K562 (cell line): ENCODE measurements around the gene PTPN14. TPM values are rescaled to one million over a fixed set of nuclear protein-coding genes. Genes with fewer than 3 reads are reported as not detected.

Experiments
- ASH1L ChIP-seq: fragments of 450-650 bp; IDR thresholded peaks from 2 replicates; pipeline ENCODE4 v1.6.1; 2018; ENCODE audit warnings: borderline replicate concordance, mild to moderate bottlenecking, low read depth; ENCODE audit not compliant: partially characterized antibody
- BCL6 ChIP-seq: fragments of 250-450 bp; sonication (Bioruptor Pico); IDR thresholded peaks from 2 replicates; pipeline ENCODE4 v1.4.0; 2020
- BRF2 ChIP-seq: IDR thresholded peaks from 3 replicates; pipeline ENCODE4 v1.6.1; 2011; ENCODE audit warnings: borderline replicate concordance, mild to moderate bottlenecking; ENCODE audit not compliant: insufficient read length, insufficient read depth
- CHCHD3 ChIP-seq: fragments of 250-450 bp; sonication (Bioruptor Pico); IDR thresholded peaks from 2 replicates; pipeline ENCODE4 v2.1.2; 2022; ENCODE audit warnings: mild to moderate bottlenecking
- CHD7 ChIP-seq: fragments of 200-600 bp; sonication (generic); IDR thresholded peaks from one replicate; pipeline ENCODE4 v1.6.1; 2012; ENCODE audit warnings: mild to moderate bottlenecking, low read depth, low read length, inconsistent platforms
- EP400 ChIP-seq: fragments of 450-650 bp; IDR thresholded peaks from 2 replicates; pipeline ENCODE4 v1.6.1; 2017; ENCODE audit warnings: antibody characterized with exemption, mild to moderate bottlenecking, moderate library complexity
- GATA2 ChIP-seq: sonication (generic); formaldehyde crosslinking; IDR thresholded peaks from 2 replicates; pipeline ENCODE4 v1.4.0; 2020; ENCODE audit warnings: mild to moderate bottlenecking, missing genetic modification reagents
- GMEB1 ChIP-seq: fragments of 250-450 bp; sonication (Bioruptor Pico); IDR thresholded peaks from 2 replicates; pipeline ENCODE4 v1.4.0; 2020; ENCODE audit warnings: mild to moderate bottlenecking
- MBD2 ChIP-seq: sonication (generic); IDR thresholded peaks from 2 replicates; pipeline ENCODE4 v1.6.1; 2016; ENCODE audit warnings: low read depth, borderline replicate concordance
- NFE2 ChIP-seq: IDR thresholded peaks from 2 replicates; pipeline ENCODE4 v1.6.1; 2014; ENCODE audit warnings: antibody characterized with exemption, low read depth
- PHF20 ChIP-seq: fragments of 450-650 bp; IDR thresholded peaks from 2 replicates; pipeline ENCODE4 v1.6.1; 2018; ENCODE audit not compliant: partially characterized antibody
- POU5F1 ChIP-seq: fragments of 150-350 bp; IDR thresholded peaks from 2 replicates; pipeline ENCODE4 v1.6.1; 2014; ENCODE audit warnings: borderline replicate concordance, low read length, low read depth, mild to moderate bottlenecking; ENCODE audit not compliant: partially characterized antibody
- RAD21 ChIP-seq, 2 experiments: fragments of 250-450 bp in 1 of 2; fragments of 450-650 bp in 1 of 2; sonication (Bioruptor Pico) in 1 of 2; formaldehyde crosslinking in 1 of 2; IDR thresholded peaks in 1 of 2; conservative IDR thresholded peaks in 1 of 2; 2 replicates each; pipeline versions ENCODE4 v1.4.0 to v1.8.0; 2020 to 2022; ENCODE audit warnings: mild to moderate bottlenecking in 2 of 2, moderate library complexity in 1 of 2
- SOX6 ChIP-seq: fragments of 450-650 bp; IDR thresholded peaks from 2 replicates; pipeline ENCODE4 v1.6.1; 2014; ENCODE audit warnings: mild to moderate bottlenecking
- TEAD2 ChIP-seq: fragments of 450-650 bp; IDR thresholded peaks from 2 replicates; pipeline ENCODE4 v1.6.1; 2016; ENCODE audit warnings: missing genetic modification characterization, control low read depth, missing compliant biosample characterization
- ZBTB17 ChIP-seq: fragments of 450-650 bp; formaldehyde crosslinking; IDR thresholded peaks from 2 replicates; pipeline ENCODE4 v1.4.0; 2020; ENCODE audit warnings: mild to moderate bottlenecking
- polyA plus RNA-seq, 8 experiments: library from polyadenylated mRNA; depleted of rRNA in 4 of 8; stranded (reverse) in 5 of 8; unstranded in 3 of 8; fragments of >200 nt; fragmentation: Nextera tagmentation in 2 of 8; fragmentation: Illumina TruSeq in 1 of 8; extraction: Ambion mirVana in 2 of 8; extraction: Trizol in 1 of 8; gene quantifications; 2 replicates each; pipeline versions ENCODE4 v1.2.1 to v1.2.3, GENCODE V29; 2011 to 2014; ENCODE audit warnings: inconsistent platforms in 1 of 8, missing spikeins in 1 of 8
- total RNA-seq, 7 experiments: library from RNA; depleted of rRNA in 6 of 7; stranded (reverse); fragments of >200 nt in 6 of 7; fragmentation: Illumina TruSeq in 2 of 7; extraction: Trizol in 2 of 7; gene quantifications; 2 replicates each; pipeline versions ENCODE4 v1.2.1 to v1.2.3, GENCODE V29; 2011 to 2021; ENCODE audit warnings: low replicate concordance in 1 of 7

The PTPN14 gene
- total and polyA plus RNA-seq, 9 of the 15 experiments (the other 6 are each of a cell fraction or from before 2014, with no cell fraction given) = 0.01 to 0.29 (median 0.04) TPM; not detected in 6

- TF ChIP-seq GMEB1 (no peak), GATA2 (CRISPR knock-in tag) (peak; percentile 38), SOX6 (no peak), ZBTB17 (CRISPR knock-in tag) (no peak), TEAD2 (no peak), BCL6 (CRISPR knock-in tag) (no peak), ASH1L (no peak), NFE2 (no peak), CHCHD3 (no peak), EP400 (no peak), BRF2 (no peak), CHD7 (no peak), RAD21 (CRISPR knock-in tag; conservative IDR thresholded peaks at IDR 0.05 in 1 of 2, IDR thresholded peaks at IDR 0.05 in 1 of 2) (peak in 1 of 2 experiments; percentile 8; a peak in 1 of 4 replicates), PHF20 (no peak), POU5F1 (no peak), MBD2 (no peak)
These were observed 225.0 kb downstream of the PTPN14 start (continued) for GRCh38 chr1:214326406-214326805.
